C4-2B (cell line): ENCODE measurements around the gene WDR6.

Experiments used
- H3K27ac ChIP-seq: fragments of 450-650 bp; 2 replicates; pipeline ENCODE4 v1.5.1; 2017
- CTCF ChIP-seq: fragments of 450-650 bp; conservative IDR thresholded peaks from 2 replicates; pipeline ENCODE4 v1.5.1; 2017; ENCODE audit warnings: mild to moderate bottlenecking
- ZFX ChIP-seq: fragments of 450-650 bp; IDR thresholded peaks from 2 replicates; pipeline ENCODE4 v1.6.1; 2017

Gene WDR6

GRCh38 chr3:48991851-48992545, 15.2 kb upstream of the WDR6 start:
- H3K27ac ChIP-seq: peak overlapping the region; percentile 98; the same call in 1 of the 2 replicates
- no peak for TF ChIP-seq CTCF
- no peak for TF ChIP-seq ZFX

- TF ChIP-seq CTCF (no peak), ZFX (no peak)
- no peak overlapping the region for H3K27ac ChIP-seq
Observed at GRCh38 chr3:48993834-48994233, 13.4 kb upstream of the WDR6 start.

GRCh38 chr3:48996640-48997039, 10.6 kb upstream of the WDR6 start:
- TF ChIP-seq CTCF: no peak
- TF ChIP-seq ZFX: no peak
- H3K27ac ChIP-seq: no peak overlapping the region

- no peak overlapping the region for H3K27ac ChIP-seq
- TF ChIP-seq CTCF (no peak), ZFX (no peak)
Observed at GRCh38 chr3:48997102-48997635, 10.0 kb upstream of the WDR6 start.

GRCh38 chr3:48997714-48998637, 9.2 kb upstream of the WDR6 start:
- TF ChIP-seq ZFX (no peak), CTCF (no peak)
- H3K27ac ChIP-seq: no peak overlapping the region

- no peak overlapping the region for H3K27ac ChIP-seq
Observed at GRCh38 chr3:48999085-48999858, 7.9 kb upstream of the WDR6 start.

More at GRCh38 chr3:48999085-48999858, 7.9 kb upstream of the WDR6 start:
- TF ChIP-seq CTCF (no peak), ZFX (no peak)
